ENCODE measurements around the gene MITF.

GRCh38 chr3:69737392-69737791 lies 1.9 kb upstream of the MITF start:
- TF ChIP-seq POLR2A (IDR thresholded peaks at IDR 0.05) (no peak), CTCF (IDR thresholded peaks at IDR 0.05) (no peak)

All from right lobe of liver (tissue), 4 donors.